ENCODE data around the gene ARMC3.

ARMC3 gene

DNA sequence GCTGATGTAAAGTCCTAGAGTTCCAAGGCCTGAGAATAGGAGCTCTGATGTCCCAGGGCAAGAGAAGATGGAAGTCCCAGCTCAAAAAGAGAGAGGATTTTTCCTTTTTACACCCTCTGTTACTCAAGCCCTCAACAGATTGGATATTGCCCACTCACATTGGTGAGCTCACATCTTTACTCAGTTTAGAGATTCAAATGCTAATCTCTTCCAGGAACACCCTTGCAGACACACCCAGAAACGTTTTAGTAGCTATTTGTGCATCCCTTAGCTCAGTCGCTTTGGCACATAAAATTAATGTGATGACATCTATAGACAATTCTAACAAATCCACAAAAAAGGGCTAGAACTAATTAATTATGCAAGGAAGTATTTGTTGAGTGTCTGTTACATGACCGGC lies 27.1 kb downstream of the ARMC3 start:
- DNase-seq (ENCODE audit: low read depth): no peak
- H3K4me3 ChIP-seq (ENCODE audit: low read depth, low read length): no peak overlapping the region
- no peak for TF ChIP-seq CTCF (IDR thresholded peaks at IDR 0.05; ENCODE audit: low read depth, low read length, missing control alignments)

GRCh38 chr10:22958338-22958737 lies 30.5 kb downstream of the ARMC3 start:
- no peak for TF ChIP-seq CTCF (IDR thresholded peaks at IDR 0.05; ENCODE audit: low read depth, low read length, missing control alignments)
- DNase-seq (ENCODE audit: low read depth): no peak
- H3K4me3 ChIP-seq (ENCODE audit: low read depth, low read length): no peak overlapping the region

GRCh38 chr10:22959292-22959691 lies 31.4 kb downstream of the ARMC3 start:
- H3K4me3 ChIP-seq (ENCODE audit: low read depth, low read length): no peak overlapping the region
- TF ChIP-seq CTCF (IDR thresholded peaks at IDR 0.05; ENCODE audit: low read depth, low read length, missing control alignments): no peak
- DNase-seq (ENCODE audit: low read depth): no peak

DNA sequence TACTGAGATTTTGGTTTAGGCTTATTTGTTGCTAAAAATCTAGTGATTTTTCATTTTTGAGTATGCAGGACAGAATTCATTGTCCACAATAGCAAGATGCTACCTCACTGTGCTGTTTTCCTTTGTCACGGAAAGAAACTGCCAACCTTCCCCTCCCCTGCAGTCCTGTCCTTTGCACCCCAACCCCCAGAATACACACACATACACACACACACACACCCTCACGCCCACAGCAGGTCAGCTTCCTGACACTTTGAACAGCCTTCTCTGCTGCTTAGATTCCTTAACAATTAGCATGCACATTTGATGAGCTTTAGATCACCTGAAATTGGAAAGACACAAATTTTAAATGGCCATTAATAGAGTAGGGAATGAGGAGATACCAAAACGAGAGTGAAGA lies 32.1 kb downstream of the ARMC3 start:
- no peak for TF ChIP-seq CTCF (IDR thresholded peaks at IDR 0.05; ENCODE audit: low read depth, low read length, missing control alignments)

DNA sequence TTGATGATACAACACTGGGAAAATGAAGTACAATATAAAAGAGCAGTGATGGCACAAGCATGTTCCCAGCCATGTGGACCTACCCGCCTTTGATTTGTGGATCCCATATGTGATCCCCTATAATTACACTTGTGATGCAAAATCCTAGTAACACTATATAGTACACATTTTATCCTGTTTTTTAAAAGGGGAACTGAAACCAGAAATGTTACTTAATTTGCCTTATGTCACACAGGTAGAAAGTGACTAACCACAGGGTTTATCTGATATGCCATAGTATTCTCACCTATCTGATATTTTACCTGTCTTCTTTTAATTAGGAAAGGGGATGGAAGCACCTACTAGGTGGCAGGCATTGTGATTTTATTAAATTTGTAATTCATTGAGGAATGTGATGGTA lies 35.0 kb downstream of the ARMC3 start:
- no peak overlapping the region for H3K4me3 ChIP-seq (ENCODE audit: low read depth, low read length)
- no peak for TF ChIP-seq CTCF (IDR thresholded peaks at IDR 0.05; ENCODE audit: low read depth, low read length, missing control alignments)
- no peak for DNase-seq (ENCODE audit: low read depth)

More for the DNA sequence above, 32.1 kb downstream of the ARMC3 start:
- DNase-seq (ENCODE audit: low read depth): no peak
- no peak overlapping the region for H3K4me3 ChIP-seq (ENCODE audit: low read depth, low read length)

GRCh38 chr10:22969704-22970103 lies 41.9 kb downstream of the ARMC3 start:
- no peak overlapping the region for H3K4me3 ChIP-seq (ENCODE audit: low read depth, low read length)
- DNase-seq (ENCODE audit: low read depth): no peak
- TF ChIP-seq CTCF (IDR thresholded peaks at IDR 0.05; ENCODE audit: low read depth, low read length, missing control alignments): no peak

- no peak for TF ChIP-seq CTCF (IDR thresholded peaks at IDR 0.05; ENCODE audit: low read depth, low read length, missing control alignments)
- no peak for DNase-seq (ENCODE audit: low read depth)
- no peak overlapping the region for H3K4me3 ChIP-seq (ENCODE audit: low read depth, low read length)
Observed at GRCh38 chr10:22976534-22976933, 48.7 kb downstream of the ARMC3 start.

Measured in GM12864 (cell line).